HG03558 (cell line): ENCODE data around the gene CHKB.
A peak's percentile ranks its signal among the peaks of the same experiment; 100 is the strongest.
"Not testable (repeated sequence)": the region's sequence is repeated elsewhere in the genome, so short reads cannot be mapped to it uniquely, and the experiment has no call there.

Experiments used
- ATAC-seq: cut with Tn5 transposase; IDR thresholded peaks from one replicate; pipeline ENCODE4 v1.9.1; 2021; ENCODE audit warnings: moderate number of reproducible peaks; ENCODE audit not compliant: unreplicated experiment; ENCODE audit errors: extremely low read depth

Gene CHKB

GRCh38 chr22:50582493-50583293 lies at the start of gene CHKB:
Gene CHKB (minus strand): TSS chr22:50582849. CDS start chr22:50582781, 68 bp downstream.
- peak; percentile 66 for ATAC-seq

GRCh38 chr22:50630376-50630775 lies 47.7 kb upstream of the CHKB start:
- no peak for ATAC-seq

- ATAC-seq = no peak
Observed at GRCh38 chr22:50628543-50629134, 46.0 kb upstream of the CHKB start.

- no peak for ATAC-seq
Observed at GRCh38 chr22:50627642-50628542, 45.2 kb upstream of the CHKB start, which contains the start of gene ARSA. Gene ARSA (minus strand): TSS chr22:50628152. CDS start chr22:50627779, 373 bp downstream.

- ATAC-seq = no peak
Observed at GRCh38 chr22:50626850-50627641, 44.4 kb upstream of the CHKB start.

- no peak for ATAC-seq
Observed at GRCh38 chr22:50626314-50626849, 43.7 kb upstream of the CHKB start.

- no peak for ATAC-seq
Observed at GRCh38 chr22:50625568-50626313, 43.1 kb upstream of the CHKB start.

GRCh38 chr22:50625131-50625567 lies 42.5 kb upstream of the CHKB start:
- no peak for ATAC-seq

- no peak for ATAC-seq
Observed at GRCh38 chr22:50624347-50625130, 41.9 kb upstream of the CHKB start.

GRCh38 chr22:50622723-50623327 lies 40.2 kb upstream of the CHKB start:
- ATAC-seq = no peak

GRCh38 chr22:50621948-50622722 lies 39.5 kb upstream of the CHKB start:
- no peak for ATAC-seq

- ATAC-seq = no peak
Observed at GRCh38 chr22:50621356-50621880, 38.8 kb upstream of the CHKB start.

GRCh38 chr22:50620593-50621355 lies 38.1 kb upstream of the CHKB start:
- no peak for ATAC-seq

GRCh38 chr22:50614296-50614695 lies 31.6 kb upstream of the CHKB start:
- not testable (repeated sequence) for ATAC-seq

- ATAC-seq = no peak
Observed at GRCh38 chr22:50613291-50613981, 30.8 kb upstream of the CHKB start.
